ENCODE results near the gene ACOX2. TPM values are rescaled to one million over a fixed set of nuclear protein-coding genes. Genes with fewer than 3 reads are reported as not detected.
A peak's percentile ranks its signal among the peaks of the same experiment; 100 is the strongest.

The ACOX2 gene
- 16.1 and 25.4 TPM in 2 replicates for total RNA-seq (2014; rRNA removed; shearing (Covaris generic))

DNA sequence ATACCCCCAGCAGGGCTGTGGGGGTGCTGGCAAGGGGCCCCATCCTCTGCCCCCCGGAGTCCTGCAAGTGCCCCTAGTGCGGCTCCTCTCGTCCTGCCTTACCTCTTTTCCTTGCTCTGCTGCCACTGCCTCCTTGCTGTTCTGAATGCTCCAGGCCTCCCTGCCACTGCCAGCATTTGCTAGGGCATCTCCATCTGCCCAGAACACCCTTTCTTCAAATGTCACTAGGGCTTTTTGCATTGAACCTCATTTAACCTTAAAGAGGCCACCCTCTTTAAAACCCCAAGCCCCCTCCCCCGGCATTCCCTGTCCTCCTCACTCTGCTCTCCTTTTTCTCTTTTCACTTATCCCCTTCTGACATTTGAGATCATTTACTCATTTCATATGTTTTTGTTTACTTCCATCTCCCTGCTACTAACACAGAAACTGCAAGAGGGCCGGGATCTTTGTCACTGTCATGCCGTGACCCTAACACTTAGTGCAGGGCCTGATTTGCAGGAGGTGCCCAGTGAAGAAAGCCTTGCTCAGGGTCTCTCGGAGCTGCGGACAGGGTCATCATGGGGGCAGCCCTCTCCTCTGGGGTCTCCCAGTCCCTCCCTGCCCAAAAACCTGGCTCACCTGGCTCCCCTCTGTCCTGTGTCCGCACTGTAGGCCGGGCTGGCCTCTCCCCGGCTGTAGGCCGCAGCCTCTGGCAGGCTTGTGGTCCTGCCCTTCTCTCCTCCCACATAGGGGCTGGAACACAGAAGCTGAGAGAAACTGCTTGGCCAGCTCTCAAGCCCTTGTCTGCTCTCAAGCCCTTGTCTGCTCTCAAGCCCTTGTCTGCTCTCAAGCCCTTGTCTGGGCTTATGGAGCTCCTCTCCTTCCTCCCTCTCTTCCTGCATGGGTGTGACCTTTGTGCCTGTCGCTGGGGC is at the start of gene ACOX2:
Gene ACOX2, minus strand, starts transcription at position 690 of the 911 bp plus-strand sequence. CDS start 2,084 bp downstream, outside the sequence.
- in situ Hi-C loops (cut with HindIII; ENCODE audit: low sequenced_read_pairs): no loop called here

DNA sequence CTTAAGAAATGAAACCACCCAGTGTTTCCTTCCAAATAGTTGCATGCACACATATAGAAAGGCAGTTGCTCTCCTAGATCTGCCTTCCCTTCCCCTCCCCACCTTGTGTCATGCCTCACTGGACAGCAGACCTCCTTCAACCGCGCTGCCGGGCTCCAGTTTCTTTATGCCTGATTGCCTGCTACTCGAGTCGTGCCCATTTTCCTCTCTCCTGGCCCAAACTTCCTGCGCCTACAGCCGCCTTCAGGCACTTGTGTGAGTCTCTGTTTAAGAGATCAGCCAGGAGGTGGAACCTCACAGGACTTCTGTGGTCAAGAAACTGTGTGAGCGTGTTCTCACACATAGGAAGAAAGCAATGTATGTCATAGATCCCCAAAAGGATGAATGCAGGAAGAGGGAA is 49.0 kb upstream of the ACOX2 start:
- peak; percentile 51 for DNase-seq (ENCODE audit: low spot score)
- in situ Hi-C loops (cut with HindIII; ENCODE audit: low sequenced_read_pairs): no loop called here

More for the DNA sequence above, at the start of gene ACOX2:
- peak; percentile 75 for DNase-seq (ENCODE audit: low spot score)

DNA sequence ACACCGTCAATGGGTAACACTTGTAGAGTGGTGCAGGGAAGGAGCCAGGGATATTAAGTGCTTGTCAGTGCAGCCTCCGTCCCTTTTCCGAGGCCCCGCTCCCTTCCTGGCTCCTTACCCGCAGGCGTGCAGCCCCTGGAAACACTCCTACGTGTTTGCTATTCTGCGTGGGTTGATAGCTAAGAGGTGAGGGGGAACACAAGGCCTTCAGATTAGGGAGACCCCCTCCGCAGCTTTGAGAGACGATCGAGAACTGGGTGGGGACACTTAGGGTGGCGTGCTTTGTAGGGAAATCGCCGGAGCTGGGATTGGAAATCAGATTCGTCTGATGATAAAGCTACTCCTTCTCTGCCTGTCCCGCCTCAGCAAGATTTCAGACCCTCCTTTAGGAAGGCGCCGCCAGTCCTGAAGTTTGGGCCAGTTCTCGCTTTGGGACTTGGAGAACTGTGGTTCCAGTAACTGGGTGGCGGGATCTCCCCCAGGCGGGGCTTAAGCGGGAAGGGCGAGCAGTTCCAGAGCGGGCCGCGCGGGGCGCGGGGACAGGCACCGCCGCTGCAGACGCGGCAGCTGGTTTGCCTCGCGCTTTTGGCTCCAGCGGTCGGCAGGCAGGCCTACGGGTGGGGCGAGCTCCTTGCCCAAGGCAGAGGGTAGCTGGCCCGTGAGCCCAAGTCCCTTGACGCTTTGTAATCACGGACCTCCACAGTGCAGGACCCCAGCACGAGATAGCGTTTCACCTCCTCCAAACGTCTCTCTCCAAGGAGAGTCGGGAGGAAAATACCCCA is 48.2 kb upstream of the ACOX2 start:
- peak; percentile 57 for DNase-seq (ENCODE audit: low spot score)
- in situ Hi-C loops (cut with HindIII; ENCODE audit: low sequenced_read_pairs): no loop called here

DNA sequence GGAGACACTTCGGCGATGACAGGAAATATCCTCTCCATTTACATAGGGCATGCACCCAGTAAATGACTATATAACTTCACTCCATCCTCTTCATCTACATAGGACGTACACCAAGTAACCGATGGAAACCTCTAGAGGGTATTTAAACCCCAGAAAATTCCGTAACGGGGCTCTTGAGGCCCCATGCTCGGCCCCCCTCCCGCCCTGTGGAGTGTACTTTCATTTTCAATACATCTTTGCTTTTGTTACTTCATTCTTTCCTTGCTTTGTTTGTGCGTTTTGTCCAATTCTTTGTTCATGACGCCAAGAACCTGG is 47.7 kb upstream of the ACOX2 start:
- no peak for DNase-seq (ENCODE audit: low spot score)
- in situ Hi-C loops (cut with HindIII; ENCODE audit: low sequenced_read_pairs): no loop called here

DNA sequence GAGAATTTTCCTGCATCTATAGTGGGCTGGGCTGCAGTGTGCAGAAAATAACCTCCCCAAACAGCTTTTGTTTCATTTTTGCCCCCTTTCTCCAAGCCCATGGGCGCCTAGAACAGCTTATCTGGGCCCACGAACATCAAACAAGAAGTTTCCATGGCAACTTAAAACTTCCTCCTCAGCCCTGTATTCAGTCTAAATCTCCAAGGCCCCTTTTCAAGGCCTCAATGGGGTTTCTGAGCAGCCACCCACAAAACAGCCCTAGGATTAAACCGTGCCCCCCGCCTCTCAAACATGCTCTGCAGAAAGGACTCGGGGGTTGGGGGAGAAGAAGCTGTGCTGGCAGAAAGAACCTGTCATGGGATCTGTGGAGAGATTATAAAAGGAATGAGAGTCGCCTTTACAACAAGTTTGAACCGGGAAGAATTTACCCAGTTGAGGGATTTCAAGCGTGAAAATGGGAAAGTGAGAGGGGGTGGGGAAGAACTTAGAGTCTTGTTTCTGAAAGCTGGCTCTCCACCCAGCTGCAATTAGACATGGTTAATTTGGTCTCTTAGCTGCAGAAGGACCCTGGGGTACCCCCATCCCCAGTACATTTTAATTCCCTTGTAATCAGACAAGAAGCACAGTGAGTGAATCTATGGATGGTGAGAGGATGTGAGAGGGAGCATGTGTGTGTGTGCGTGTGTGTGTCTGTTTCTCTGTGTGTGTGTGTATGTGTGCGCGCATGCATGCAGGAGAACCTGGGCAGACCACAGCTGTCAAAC is 44.5 kb upstream of the ACOX2 start:
- peak; percentile 21 for DNase-seq (ENCODE audit: low spot score)

DNA sequence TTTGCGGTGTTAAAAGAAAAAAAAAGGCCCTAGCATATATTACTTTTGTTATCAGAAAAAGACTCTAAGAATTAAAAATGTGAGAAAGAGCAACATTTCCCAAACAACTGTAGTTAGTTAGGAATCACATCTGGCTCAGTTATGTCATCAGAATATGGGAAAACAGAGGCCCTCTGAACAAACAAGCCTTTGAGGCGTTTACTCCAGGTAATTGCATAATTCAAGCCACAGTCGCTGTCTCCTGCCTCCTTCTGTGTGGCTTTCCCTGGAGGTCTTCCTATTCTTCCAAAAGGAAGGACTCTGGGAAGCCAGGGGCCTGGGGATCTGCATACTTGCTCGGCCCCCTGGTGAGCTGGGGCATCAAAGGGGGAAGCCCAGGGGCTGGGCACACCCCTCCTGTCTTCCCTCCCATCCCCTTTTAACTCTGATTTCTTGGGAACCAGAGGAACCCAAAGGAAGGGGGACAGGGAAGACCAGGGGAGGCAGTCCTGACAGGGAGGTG is 43.9 kb upstream of the ACOX2 start:
- DNase-seq (ENCODE audit: low spot score): no peak
- in situ Hi-C loops (cut with HindIII; ENCODE audit: low sequenced_read_pairs): no loop called here

More for the DNA sequence above, 44.5 kb upstream of the ACOX2 start:
- in situ Hi-C loops (cut with HindIII; ENCODE audit: low sequenced_read_pairs): no loop called here

DNA sequence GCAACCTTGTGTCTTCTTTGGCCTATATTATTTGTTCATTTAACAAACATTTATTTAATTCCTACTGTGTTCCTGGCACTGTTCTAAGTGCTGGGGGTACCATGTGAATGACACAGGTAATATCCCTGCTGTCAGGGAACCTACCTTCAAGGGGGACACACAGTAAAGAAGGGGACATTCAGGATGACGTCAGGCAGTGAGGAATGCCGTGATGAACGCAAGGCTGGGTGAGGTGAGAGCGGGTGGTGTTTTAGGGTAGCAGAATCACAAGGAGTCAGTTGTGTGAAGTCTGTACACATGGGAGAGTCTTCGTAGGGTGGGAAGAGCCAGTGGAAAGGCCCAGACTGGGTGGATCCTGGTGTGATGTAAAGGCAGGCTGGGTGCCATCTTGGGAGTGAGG is 41.9 kb upstream of the ACOX2 start:
- in situ Hi-C loops (cut with HindIII; ENCODE audit: low sequenced_read_pairs): no loop called here
- DNase-seq (ENCODE audit: low spot score): no peak

DNA sequence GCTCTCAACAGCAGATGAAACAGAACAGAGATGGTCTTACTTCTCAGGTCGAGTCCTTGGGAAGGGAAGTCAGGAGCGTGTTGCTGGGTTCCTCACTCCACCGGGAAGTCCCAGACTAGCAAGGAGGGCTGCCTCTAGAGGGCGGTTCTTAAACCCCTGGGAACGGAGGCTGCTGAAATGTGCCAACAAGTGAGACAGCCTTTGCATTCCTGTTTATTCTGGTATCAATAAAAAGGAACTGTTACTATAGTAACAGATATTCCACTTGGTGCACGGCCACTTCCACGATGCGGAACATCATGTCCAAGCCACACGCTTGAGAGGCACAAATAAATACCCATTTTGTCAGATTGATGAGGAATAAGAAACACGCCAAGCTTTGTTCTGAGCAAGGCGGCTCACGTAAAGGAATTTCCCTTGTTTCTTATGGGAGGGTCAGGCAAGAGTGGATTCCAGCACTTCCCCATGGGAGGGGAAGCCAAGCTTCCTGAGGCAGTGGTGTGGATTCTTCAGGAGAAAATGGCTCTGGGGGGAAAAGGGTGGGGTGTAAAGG is 40.4 kb upstream of the ACOX2 start, which contains the start of gene FAM107A:
Gene FAM107A, minus strand, starts transcription at position 123 of the 553 bp plus-strand sequence. CDS start 7,531 bp downstream, outside the sequence.
- peak; percentile 57 for DNase-seq (ENCODE audit: low spot score)
- in situ Hi-C loops (cut with HindIII; ENCODE audit: low sequenced_read_pairs): no loop called here

DNA sequence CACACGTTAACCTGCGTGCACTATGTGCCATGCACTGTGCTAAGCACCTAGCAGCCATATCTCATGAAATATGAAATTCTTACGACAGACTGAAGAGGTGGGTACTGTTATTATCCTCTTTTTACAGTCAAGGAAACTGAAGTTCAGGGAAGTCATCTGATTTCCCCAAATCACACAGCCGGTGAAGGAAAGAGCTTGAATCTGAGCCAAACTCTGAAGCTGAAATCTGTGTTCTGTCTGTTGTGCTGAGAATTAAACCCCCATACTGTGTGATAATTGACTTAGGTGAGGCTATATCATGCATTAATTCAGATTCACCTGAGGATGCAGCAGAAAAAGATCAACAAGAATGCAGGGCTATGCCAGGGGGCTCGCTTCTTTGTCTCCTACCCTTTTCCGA is 39.7 kb upstream of the ACOX2 start:
- in situ Hi-C loops (cut with HindIII; ENCODE audit: low sequenced_read_pairs): no loop called here

DNA sequence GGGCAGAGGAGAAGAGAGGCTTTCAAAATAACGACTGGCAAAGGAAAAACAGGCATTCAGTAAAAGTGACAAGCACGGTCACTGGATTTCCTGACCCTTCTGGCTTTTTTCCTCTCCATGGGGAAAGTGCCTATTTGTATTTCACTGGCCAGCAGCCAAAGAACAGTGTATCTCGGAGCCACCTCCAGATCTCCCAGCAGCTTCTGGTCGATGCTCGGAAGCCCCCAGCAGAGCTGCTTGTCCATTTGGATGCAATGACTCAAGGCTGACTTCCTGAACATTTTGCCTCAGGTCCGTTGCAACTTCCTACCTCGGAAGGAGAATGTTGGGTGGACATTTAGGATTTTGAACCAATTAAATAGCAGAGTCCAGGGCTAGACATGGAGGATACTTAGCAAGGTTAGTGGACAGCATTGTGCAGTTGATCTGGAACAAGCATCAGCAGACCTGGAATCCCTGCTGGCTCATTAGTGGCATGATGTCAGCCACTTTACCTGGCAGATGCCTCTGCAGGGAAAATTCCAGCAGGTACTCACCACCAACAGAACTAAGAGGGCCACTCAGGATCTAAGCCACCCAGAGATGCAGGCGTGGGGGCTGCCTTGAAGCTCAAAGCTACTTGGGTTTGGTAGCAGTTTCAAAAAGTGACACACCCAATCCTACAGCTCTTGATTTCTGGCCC is 39.1 kb upstream of the ACOX2 start:
- peak; percentile 91 for DNase-seq (ENCODE audit: low spot score)
- in situ Hi-C loops (cut with HindIII; ENCODE audit: low sequenced_read_pairs): no loop called here

More for the DNA sequence above, 39.7 kb upstream of the ACOX2 start:
- peak; percentile 52 for DNase-seq (ENCODE audit: low spot score)

DNA sequence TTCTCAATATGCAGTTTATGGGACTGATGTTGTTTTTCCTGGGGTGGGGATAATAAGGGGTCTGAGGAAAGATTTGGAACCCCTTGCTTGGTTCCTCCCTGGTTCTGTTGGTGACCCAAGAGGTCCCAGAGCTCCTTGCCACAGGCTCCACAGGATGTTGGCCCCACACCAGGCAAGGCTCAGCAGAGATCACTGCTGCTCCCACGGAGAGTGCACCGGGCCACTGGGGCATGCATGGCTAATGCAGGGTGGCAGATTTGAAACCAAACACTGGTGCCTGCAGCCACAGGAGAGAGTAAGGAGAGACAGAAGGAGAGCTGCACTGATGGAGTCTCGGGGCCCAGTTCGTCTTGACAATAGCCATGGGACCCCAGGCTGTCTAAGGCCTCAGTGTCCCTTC is 37.7 kb upstream of the ACOX2 start:
- DNase-seq (ENCODE audit: low spot score): no peak
- in situ Hi-C loops (cut with HindIII; ENCODE audit: low sequenced_read_pairs): no loop called here

DNA sequence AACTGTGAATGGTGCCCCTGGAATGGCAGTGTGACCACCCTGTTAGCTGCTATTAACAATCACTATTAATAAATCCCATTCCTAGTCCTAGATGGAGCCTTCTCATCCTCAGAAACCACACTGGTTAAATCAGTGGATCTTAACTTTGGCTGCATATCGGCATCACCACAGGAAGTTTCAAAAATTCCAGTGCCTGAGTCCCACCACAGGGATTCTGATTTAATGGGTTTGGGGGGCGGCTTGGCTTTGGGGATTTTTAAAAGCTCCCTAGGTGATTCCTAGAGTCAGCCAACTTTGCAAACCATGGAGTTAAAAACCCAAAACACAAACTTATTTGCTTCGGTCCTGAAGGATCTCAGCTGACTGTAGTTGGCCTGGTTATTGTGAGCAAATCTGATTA is 37.1 kb upstream of the ACOX2 start:
- no peak for DNase-seq (ENCODE audit: low spot score)
- in situ Hi-C loops (cut with HindIII; ENCODE audit: low sequenced_read_pairs): no loop called here

DNA sequence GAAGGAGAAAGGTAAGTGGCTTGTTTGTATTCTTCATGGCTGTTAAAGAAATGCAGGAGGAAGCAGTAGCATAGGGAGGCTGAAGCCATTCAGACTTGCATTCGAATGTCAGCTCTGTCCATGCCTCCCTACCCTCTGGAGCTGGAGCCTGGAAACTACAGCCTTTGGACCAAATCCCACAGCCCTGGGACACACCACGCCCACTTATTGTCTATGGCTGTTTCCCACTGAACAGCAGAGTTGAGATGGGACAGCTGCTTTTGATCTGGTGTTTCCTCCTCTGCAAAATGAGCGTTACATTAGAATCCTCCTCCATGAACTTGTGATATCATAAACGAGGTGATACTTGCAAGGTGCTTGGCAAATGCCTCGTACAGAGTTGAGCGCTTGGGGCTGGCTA is 36.6 kb upstream of the ACOX2 start:
- in situ Hi-C loops (cut with HindIII; ENCODE audit: low sequenced_read_pairs): no loop called here
- no peak for DNase-seq (ENCODE audit: low spot score)

DNA sequence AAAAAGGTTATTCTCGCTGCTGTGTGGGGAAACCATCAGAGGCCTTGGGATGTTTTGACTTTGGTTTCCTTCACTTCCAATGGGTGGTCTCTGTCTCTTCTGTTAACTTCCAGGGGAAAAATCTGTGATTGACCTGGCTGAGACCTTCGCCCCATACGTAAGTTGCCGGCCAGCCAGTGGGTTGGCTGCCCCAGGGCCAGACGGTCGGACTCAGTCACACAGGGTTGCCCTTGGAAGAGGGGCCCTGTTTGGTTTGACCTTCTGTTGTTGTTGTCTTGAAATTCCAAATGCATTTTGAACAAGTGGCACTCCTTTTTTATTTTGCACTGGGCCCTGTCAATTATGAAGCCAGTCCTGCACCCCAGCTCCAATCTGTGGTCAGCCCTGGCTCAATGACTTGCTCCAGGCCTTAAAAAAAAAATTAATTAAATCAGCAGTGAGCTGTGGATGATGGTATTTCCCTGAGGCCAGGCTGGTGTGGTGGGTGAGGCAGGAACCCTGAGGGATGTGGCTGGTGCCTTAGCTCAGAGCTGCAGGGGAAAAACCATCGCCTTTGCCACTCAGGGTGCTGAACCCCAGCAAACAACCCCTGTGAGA is 35.7 kb upstream of the ACOX2 start:
- no peak for DNase-seq (ENCODE audit: low spot score)
- in situ Hi-C loops (cut with HindIII; ENCODE audit: low sequenced_read_pairs): no loop called here

DNA sequence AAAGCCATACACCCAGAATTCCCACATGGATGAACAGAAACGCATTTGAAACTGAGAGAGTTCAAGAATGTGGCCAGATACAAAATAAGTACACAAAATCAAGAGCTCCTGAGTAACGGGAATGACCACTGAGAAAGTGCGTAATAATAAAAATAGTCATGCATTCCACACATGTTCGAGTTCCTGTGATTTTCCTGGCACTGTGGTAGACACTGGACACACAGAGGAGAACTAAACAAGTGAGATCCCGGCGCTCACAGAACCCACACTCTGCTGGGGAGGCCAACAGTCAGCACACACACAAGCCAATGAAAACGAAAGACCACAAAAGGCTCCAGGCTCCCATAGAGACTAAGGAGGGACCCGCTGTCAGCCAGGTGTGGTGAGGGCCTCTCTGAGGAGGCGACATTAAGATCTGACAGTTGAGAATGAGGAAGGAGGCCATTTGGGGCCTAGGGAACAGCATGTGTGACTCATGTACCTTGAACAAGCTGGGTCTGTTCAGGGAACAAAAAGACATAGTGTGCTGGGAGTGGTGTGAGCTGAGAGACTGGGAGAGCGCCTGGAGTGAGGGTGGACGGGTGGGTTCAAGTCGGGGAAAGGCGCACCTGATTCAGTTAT is 35.1 kb upstream of the ACOX2 start:
- in situ Hi-C loops (cut with HindIII; ENCODE audit: low sequenced_read_pairs): no loop called here
- no peak for DNase-seq (ENCODE audit: low spot score)

DNA sequence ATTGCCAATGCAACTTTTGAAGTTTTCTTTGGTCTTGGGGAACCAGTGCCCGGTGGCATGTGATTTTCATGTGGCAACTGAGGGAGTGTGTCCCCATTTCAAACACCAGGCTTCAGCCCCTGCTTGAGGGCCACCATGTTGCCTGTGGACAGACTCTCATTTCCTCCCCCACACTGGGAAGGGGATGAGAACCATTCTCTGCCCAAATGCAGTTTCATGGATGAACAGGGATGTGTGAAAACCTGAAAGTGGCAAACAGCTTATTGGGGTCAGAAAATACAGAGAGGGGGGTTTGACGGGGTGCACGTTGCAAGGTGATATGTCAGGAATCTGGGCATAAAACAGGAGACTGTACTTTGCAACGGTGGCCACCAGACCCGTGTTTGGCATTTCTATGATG is 33.9 kb upstream of the ACOX2 start:
- DNase-seq (ENCODE audit: low spot score): no peak
- in situ Hi-C loops (cut with HindIII; ENCODE audit: low sequenced_read_pairs): no loop called here

DNA sequence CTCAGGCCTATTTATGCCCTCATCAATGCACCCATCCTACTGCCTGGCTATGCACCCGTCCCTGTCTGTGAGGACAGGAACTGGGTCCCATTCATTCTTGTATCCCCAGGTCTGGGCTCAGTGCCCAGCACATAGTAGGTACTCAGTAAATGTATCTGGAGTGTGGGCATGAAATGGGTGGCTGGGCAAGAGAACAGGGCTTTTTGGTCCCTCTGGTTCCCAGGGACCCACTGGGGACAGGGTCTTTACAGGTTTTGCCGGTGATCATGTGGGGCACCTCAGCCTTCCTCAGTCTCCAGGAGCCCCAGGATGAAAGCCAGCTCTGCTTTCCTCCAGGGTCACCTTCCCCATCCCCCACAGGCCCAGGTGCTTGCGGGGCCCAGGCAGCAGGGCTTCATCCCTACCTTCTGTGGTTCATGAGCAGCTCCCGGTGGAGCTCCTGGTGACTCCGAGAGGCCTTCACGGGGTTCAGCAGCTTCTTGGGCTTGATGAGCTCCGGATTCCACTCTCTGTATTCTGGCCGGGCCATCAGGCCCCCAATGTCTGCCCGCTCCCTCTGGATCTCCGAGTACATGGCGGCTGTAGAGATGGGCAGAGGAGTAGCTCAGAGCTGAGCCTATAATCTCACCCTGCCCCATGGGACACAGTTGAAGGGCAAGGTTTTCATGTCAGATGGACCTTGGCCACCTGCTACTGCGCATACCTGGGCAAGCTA is 32.5 kb upstream of the ACOX2 start:
- no peak for DNase-seq (ENCODE audit: low spot score)
- in situ Hi-C loops (cut with HindIII; ENCODE audit: low sequenced_read_pairs): no loop called here
